Fibroblast of peridontal ligament (primary cell): ENCODE results near the gene MAMDC2.

Experiments
- DNase-seq: peaks from one replicate; pipeline ENCODE4 v3.0.0-alpha.2; 2010; ENCODE audit errors: extremely low read depth

Gene MAMDC2

DNA sequence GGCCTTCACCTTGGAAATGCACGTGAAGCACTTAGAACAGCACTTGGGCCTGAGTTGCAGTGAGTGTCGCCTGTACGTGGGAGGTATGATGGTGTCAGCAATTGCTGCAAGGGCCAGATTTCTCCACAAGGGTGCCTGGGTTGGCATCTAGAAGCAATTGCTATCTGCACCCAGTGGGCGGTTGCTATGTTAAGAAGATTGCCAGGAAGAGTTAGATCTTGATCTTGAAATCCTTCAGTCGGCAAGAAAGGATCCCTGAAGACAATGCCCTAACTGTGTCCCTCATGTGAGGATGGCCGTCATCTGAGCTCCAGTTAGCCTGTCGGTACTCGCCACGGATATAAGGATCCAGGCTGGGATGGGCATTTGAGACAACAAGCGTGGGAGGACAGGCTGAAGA lies 62.9 kb downstream of the MAMDC2 start:
- no peak for DNase-seq

GRCh38 chr9:70107558-70107957 lies 63.9 kb downstream of the MAMDC2 start:
- no peak for DNase-seq

DNA sequence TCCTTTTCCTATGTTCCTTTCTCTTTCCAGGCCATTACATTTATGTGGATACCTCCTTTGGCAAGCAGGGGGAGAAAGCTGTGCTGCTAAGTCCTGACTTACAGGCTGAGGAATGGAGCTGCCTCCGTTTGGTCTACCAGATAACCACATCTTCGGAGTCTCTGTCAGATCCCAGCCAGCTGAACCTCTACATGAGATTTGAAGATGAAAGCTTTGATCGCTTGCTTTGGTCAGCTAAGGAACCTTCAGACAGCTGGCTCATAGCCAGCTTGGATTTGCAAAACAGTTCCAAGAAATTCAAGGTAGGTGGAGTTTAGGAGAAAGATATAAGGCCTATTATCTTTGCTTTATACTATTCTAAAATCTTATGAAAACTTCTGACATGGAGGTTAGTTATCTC lies 64.5 kb downstream of the MAMDC2 start:
- DNase-seq: no peak

DNA sequence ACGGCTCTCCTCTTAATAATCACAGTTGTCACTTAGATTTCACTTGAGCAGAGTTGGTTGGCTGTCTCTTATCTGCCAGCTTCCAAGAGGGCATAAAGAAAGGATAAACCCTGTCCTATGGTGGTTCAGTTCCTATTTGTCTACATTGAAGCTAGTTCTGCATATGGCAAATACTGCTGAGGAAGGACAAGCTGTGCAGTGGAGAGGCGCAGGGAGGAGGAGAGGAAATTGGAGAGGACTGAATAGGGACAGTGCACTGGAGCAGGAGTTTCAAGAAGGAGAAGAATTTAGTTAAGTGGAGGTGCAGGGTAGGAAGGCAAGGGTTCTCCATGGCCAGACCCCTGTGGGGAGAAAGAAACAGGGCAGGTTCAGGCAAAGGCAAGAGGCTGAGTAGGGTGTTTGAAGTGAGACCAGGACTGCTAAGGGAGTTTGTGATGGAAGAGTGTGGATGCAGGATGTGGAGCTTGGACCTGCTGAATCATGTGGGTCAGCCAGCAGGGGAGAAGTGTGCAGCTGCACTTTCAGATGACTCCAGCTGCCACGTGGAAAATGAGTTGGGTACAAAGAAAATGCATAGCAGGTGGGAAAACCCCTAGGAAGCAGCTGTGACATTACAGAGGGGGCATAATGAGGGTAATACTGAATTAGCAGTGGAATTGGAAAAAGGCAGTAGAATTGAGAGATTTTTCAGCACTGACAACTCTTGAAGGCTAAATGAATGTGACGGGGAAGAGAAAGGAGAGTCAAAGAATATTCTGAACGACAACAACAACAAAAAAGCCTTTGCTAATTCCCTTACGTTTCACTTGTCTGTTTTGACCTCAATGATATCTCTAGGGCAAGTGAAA lies 66.8 kb downstream of the MAMDC2 start:
- no peak for DNase-seq

DNA sequence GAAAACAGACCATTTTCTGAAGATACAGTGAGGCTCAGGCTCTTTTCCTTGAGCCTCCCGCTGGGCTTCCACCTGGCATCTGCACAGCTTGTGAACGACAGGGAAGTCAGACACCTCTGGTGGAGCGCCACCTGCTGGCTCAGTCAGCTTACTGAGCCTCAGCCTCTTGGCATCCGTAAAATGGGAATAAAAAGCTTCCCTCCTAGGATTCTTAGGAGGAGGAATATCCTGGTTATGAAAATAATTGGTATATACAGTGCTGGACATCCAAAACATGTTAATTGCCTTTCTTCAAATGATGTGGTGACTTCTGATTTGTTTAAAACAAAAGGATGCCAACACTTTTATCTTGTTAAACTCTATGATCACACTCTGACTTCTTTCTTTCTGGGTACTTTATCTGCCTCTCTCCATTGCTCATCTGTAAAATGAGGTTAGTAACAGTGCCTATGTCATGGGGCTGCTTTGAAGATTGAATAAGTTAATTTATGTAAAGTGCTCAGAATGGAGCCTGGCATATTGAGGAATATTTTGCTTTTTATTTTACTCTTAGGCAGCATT lies 67.5 kb downstream of the MAMDC2 start:
- DNase-seq: peak; percentile 67

DNA sequence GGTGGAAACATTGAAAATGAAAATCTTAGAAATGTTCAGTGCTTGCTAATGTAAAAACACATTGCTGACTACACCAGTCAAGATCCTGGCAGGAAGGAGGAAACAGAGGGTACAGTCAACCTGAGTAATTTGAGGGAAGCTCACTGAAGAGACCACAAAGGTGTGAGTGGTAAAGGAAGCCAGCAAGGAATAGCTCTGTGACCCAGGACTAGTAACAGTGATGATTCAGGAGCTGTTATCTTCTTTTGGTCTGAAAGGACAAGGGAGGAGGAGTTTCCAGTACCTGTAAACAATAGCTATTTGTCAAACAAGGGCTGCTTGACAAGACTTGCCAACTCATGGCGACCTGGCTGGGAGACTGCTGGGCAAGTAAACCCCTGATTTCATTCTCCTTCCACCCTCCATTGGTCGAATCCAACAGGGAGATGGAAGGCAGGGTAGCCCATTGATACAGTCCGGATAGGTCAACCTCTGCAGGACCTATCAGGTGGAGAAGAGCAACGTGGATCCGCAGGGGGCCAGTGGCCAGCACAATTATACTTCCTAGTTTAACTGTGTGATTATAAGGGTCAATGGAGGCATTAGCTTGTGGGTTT lies 68.1 kb downstream of the MAMDC2 start:
- DNase-seq: no peak

DNA sequence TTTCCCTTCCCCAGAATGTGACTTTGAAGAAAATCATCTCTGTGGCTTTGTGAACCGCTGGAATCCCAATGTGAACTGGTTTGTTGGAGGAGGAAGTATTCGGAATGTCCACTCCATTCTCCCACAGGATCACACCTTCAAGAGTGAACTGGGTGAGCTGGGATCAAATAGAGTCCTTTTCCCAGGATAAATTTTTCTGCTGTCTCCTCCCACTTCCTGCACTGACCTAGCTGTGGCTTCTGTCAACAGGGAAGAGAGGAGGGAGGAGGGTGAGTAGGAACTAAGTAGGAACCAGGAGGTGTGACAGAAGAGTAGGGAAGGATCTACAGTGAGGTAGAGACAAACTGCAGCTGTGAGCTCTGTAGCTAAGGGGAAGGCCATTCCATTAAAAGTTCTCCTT lies 69.3 kb downstream of the MAMDC2 start:
- DNase-seq: no peak

DNA sequence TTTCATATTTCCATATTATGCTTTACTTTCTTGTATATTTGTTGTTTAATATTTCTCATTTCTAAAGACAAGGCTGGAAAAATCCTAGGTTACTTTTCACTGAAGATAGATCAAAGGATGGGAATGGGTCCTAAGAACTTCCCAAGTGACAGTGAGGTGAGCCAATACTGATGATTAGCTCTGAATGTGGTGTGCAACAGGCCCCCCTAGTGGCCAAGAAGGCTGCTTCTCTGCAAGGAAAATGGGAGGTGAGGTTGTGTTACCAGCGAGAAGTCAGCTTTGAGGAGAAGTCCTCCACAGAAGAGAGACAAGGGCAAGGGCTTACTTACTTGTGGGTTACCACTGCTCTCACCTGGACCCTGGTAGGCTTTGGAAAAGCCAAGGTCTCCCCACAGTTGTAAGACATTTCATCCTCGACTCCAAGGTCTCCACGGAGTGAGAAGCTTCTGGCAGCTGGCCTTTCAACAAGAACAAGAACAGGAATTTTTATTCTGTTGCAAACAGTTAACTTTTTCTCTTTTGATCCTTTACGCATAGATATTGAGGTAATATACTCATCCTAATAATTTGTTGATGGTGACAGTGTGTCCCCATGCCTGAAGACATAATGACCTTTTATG lies 69.9 kb downstream of the MAMDC2 start:
- DNase-seq: peak; percentile 74

- no peak for DNase-seq
Measured at GRCh38 chr9:70114898-70115297, 71.2 kb downstream of the MAMDC2 start.

DNA sequence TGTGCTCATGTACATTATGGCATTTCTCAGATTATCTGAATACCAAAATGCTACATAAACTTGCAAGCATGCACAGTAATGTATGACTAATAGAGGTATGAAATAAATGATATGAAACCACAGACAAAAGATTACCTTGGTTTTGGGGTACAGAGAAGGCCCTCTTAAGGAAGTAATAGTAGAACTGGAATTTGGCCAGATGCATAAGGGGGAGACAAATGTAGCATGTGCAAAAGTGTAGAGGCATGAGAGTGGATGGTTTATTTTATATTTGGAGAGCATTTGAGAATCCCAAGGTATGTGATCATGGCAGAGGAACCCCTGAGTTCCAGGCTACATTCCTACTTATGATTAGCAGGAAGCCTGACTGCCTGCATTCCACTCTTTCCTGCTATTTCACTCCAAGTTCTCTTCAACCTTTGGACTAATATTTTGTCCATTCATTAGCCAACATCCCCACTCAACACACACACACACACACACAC lies 74.2 kb downstream of the MAMDC2 start:
- DNase-seq: no peak

DNA sequence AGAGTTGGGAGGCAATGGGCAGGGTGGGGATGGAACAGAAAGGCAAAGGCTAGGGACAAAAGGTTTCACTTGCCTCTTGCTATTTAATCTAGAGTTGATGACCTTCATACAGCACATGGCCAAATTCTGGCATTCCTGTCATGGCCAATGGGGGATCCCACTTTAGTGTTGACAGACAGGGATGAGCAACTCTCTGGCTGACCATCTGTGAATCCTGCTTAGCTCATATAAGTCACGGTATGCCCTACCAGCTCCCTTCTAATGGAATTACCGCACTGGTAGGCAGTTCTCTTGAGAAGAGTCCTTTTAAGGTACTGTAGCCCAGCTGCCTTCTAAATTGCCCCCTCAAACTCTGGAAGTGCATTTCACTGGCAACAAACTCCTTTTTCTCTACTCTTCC lies 76.1 kb downstream of the MAMDC2 start:
- DNase-seq: no peak

- DNase-seq: peak; percentile 95
Measured at GRCh38 chr9:70120834-70121510, 77.3 kb downstream of the MAMDC2 start.

DNA sequence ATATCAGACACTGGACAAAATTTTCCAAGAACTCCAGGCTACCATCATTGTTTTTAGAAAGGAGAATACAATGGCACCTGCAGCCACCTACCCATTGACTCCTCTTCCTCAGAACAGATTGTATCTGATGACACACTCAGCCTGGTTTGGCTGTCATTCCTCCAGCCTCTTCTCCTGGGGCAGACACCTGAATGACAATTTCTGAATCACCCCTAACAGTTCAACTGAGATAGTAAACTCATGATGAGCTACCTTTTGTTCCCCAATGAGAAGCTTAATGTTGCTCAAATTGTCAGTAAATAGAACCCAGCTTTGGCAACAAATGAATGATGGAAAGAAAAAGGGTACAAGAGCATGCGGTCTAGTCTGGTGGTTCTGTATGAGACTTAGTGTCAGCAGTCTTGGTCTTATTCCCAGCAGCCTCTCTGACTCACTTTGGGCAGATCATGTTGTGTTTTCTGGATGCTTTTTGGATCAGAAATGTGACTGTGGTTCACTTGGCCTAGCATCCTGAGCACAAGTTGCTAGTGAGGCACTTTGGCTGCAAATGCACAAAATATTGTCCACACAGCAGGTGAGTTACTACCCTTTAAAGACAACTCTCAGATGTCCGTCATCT lies 78.3 kb downstream of the MAMDC2 start:
- DNase-seq: peak; percentile 79

DNA sequence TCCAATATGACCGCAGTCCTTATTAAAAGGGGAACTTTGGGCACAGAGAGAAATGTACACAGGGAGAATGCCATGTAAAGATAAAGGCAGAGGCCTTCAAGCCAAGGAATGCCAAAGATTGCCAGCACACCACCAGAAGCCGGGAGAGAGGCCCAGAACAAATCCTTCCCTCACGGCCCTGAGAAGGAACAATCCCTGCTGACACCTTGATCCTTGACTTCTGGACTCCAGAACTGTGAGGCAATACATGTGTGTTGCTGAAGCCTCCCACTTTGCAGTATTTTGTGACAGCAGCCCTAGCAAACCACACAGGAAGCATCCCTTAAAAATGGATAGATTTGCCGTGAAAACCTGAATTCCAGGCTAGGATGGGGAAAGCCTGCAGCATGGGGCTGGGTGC lies 80.0 kb downstream of the MAMDC2 start:
- no peak for DNase-seq

- no peak for DNase-seq
Measured at GRCh38 chr9:70125621-70126263, 82.1 kb downstream of the MAMDC2 start.

- no peak for DNase-seq
Measured at GRCh38 chr9:70127036-70127435, 83.4 kb downstream of the MAMDC2 start.

GRCh38 chr9:70127540-70128416 lies 84.1 kb downstream of the MAMDC2 start:
- no peak for DNase-seq

DNA sequence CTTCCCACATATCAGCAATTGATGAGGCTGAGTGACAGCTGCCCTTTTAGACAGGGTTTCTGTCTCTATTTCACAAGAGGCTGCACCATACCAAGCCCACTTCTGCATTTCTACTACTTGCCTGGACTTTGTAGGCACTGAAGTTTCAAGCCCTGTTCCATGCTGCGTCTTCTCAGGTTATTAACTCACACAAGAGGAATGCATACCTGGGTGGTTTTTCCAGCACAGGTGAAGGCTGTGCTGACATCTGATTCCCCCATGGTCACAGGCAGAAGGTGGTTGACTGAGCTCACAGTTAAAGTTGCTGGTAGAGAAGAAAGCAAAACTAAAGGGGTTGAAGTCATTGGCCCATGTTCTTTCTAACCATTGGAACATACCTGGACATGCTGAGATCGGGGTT lies 86.6 kb downstream of the MAMDC2 start:
- no peak for DNase-seq

DNA sequence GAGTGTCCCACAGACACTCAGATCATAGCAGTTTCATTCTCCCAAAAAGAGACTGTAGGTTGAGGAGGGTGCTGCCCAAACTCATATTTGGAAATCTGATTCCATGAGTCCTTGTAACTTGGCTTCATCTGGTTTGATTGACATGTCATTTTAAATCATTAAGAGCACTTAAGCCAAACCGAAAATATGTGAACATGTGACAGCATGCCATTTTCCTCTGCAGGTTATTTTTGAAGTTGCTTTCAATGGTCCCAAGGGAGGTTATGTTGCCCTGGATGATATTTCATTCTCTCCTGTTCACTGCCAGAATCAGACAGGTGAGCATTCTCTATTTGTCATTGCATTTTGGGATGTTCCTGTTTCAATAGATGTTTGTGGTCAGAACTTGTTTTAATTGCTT lies 87.6 kb downstream of the MAMDC2 start:
- no peak for DNase-seq
